Endothelial cell of umbilical vein (primary cell): Measurements from ENCODE around the gene CRYGN. TPM values are rescaled to one million over a fixed set of nuclear protein-coding genes. Genes with fewer than 3 reads are reported as not detected.

Experiments used
- BruUV-seq: library from RNA; stranded (reverse); fragments of 400-500 nt; replicated peaks from 2 replicates; lab custom pipeline; 2021; lab: Mats Ljungman, UMichigan
- CTCF ChIA-PET: fragments of 300-600, 350-600 bp; sonication (Branson Sonifier 250); formaldehyde crosslinking; loops from one replicate; lab custom pipeline; 2021; ENCODE audit warnings: antibody characterized with exemption, inconsistent platforms; lab: Charles Lee
- POLR2A ChIA-PET: fragments of 300-600, 350-600 bp; sonication (Branson Sonifier 250); formaldehyde crosslinking; loops from one replicate; lab custom pipeline; 2021; ENCODE audit warnings: antibody characterized with exemption, inconsistent platforms; lab: Charles Lee
- DNase-seq: peaks from one replicate; pipeline ENCODE4 v3.0.0-alpha.2; 2011; ENCODE audit warnings: low read depth, low spot score
- FAIRE-seq: peaks from 2 replicates; lab custom pipeline; 2011; peaks lifted over from hg19 to GRCh38; lab: Jason Lieb, UNC
- H2AFZ ChIP-seq: 2 replicates; pipeline ENCODE4 v1.6.0; 2012; ENCODE audit warnings: low read depth, low read length, control low read depth, inconsistent platforms
- H3K27ac ChIP-seq: 2 replicates; pipeline ENCODE4 v1.5.1; 2011; ENCODE audit warnings: low read depth, mild to moderate bottlenecking, control low read depth, low read length, moderate library complexity; ENCODE audit not compliant: insufficient read depth
- H3K27me3 ChIP-seq, 2 experiments: 2 replicates each; pipeline versions ENCODE4 v1.6.0 to v1.6.1; 2011; ENCODE audit warnings: low read length in 2 of 2, mixed read lengths in 1 of 2; ENCODE audit not compliant: control insufficient read depth in 2 of 2, insufficient read depth in 2 of 2
- H3K36me3 ChIP-seq, 2 experiments: 2 replicates in 1 of 2; 3 replicates in 1 of 2; pipeline ENCODE4 v1.5.1; 2011; ENCODE audit warnings: low read length in 2 of 2, mild to moderate bottlenecking in 1 of 2, moderate library complexity in 1 of 2; ENCODE audit not compliant: control insufficient read depth in 2 of 2, insufficient read depth in 2 of 2; ENCODE audit errors: extremely low read depth in 1 of 2
- H3K4me1 ChIP-seq: 3 replicates; pipeline ENCODE4 v1.5.1; 2011; ENCODE audit warnings: mild to moderate bottlenecking, low read length; ENCODE audit not compliant: control insufficient read depth, insufficient read depth; ENCODE audit errors: extremely low read depth
- H3K4me2 ChIP-seq: 2 replicates; pipeline ENCODE4 v1.6.1; 2011; ENCODE audit warnings: low read length, control low read depth, mixed read lengths; ENCODE audit not compliant: insufficient read depth
- H3K4me3 ChIP-seq, 3 experiments: fragments of 200-600 bp in 1 of 3; sonication (generic), shearing (Covaris generic) in 1 of 3; replicated peaks in 1 of 3; 2 replicates each; pipeline ENCODE4 v1.5.1; 2011 to 2016; ENCODE audit warnings: control low read depth in 3 of 3, low read length in 3 of 3, mild to moderate bottlenecking in 2 of 3, inconsistent platforms in 1 of 3, low read depth in 1 of 3, moderate library complexity in 1 of 3; ENCODE audit not compliant: insufficient read depth in 1 of 3
- H3K79me2 ChIP-seq: 2 replicates; pipeline ENCODE4 v1.6.0; 2012; ENCODE audit warnings: low read length, inconsistent platforms; ENCODE audit not compliant: control insufficient read depth, insufficient read depth
- H3K9ac ChIP-seq: replicated peaks from 2 replicates; pipeline ENCODE3; 2011; ENCODE audit warnings: low read length, control low read depth; ENCODE audit not compliant: insufficient read depth; ENCODE audit errors: extremely low read depth
- H3K9me1 ChIP-seq: replicated peaks from 3 replicates; pipeline ENCODE4 v1.6.0; 2011; ENCODE audit warnings: mild to moderate bottlenecking, low read length; ENCODE audit not compliant: control insufficient read depth, insufficient read depth; ENCODE audit errors: extremely low read depth
- H3K9me3 ChIP-seq: replicated peaks from 2 replicates; pipeline ENCODE4 v1.5.1; 2012; ENCODE audit warnings: low read length, inconsistent platforms; ENCODE audit not compliant: control insufficient read depth, insufficient read depth
- H4K20me1 ChIP-seq: replicated peaks from 2 replicates; pipeline ENCODE3; 2011; ENCODE audit warnings: mild to moderate bottlenecking, low read length; ENCODE audit not compliant: control insufficient read depth, insufficient read depth; ENCODE audit errors: extremely low read depth
- CTCF ChIP-seq, 2 donors: IDR thresholded peaks; 1 replicate in 1 of 2; 2 replicates in 1 of 2; pipeline ENCODE4 v1.5.1; 2011; ENCODE audit warnings: low read length in 2 of 2, mild to moderate bottlenecking in 2 of 2, moderate library complexity in 2 of 2, control low read depth in 1 of 2, inconsistent platforms in 1 of 2, low read depth in 1 of 2; ENCODE audit not compliant: insufficient read depth in 1 of 2; ENCODE audit errors: extremely low read depth in 1 of 2
- FOS ChIP-seq: IDR thresholded peaks from 2 replicates; pipeline ENCODE4 v1.6.1; 2011; ENCODE audit warnings: mild to moderate bottlenecking, low read length, moderate library complexity, borderline replicate concordance; ENCODE audit not compliant: insufficient read depth
- GATA2 ChIP-seq: IDR thresholded peaks from 2 replicates; pipeline ENCODE4 v1.7.0; 2011; ENCODE audit warnings: low read depth, mild to moderate bottlenecking, moderate library complexity, mixed read lengths, low read length; ENCODE audit not compliant: insufficient read length, insufficient read depth
- MYC ChIP-seq: IDR thresholded peaks from one replicate; pipeline ENCODE4 v1.6.1; 2011; ENCODE audit warnings: mild to moderate bottlenecking, low read depth, low read length
- POLR2A ChIP-seq: IDR thresholded peaks from 2 replicates; pipeline ENCODE4 v1.6.1; 2012; ENCODE audit warnings: low read depth, mild to moderate bottlenecking, control low read depth, low read length
- dilution Hi-C: fragments of 300-500 bp; cut with MboI; formaldehyde crosslinking; loops from one replicate; pipeline ENCODE4 v1.15.0; 2019; ENCODE audit warnings: low sequenced_read_pairs; ENCODE audit not compliant: extremely low pct_ligation_motif_present
- intact Hi-C: fragments of 100-400 bp; cut with micrococcal nuclease; formaldehyde crosslinking; loops from one replicate; pipeline ENCODE4 v1.10.0; 2022
- polyA plus RNA-seq, 4 experiments: library from polyadenylated mRNA; depleted of rRNA in 3 of 4; stranded (reverse) in 3 of 4; unstranded in 1 of 4; fragments of >200 nt; gene quantifications; 2 replicates each; pipeline versions ENCODE4 v1.2.1 to v1.2.3, GENCODE V29; 2011 to 2012; ENCODE audit warnings: missing spikeins in 1 of 4
- total RNA-seq: library from RNA; stranded (reverse); gene quantifications from 2 replicates; pipeline ENCODE4 v1.2.3, GENCODE V29; 2021

CRYGN gene
- total and polyA plus RNA-seq, 2 donors (not counting 3 experiments of a cell fraction or from before 2014, with no cell fraction given), result not detected

- TF ChIP-seq POLR2A, result no peak
- no peak for TF ChIP-seq MYC
- no peak for TF ChIP-seq GATA2
- TF ChIP-seq FOS, result no peak
- Histone ChIP-seq H4K20me1 (no peaks in the 10 kb centered on the region), H2AFZ (no peak overlapping the region), H3K36me3 (no peaks in the 10 kb centered on the region), H3K27me3 (no peaks in the 10 kb centered on the region), H3K4me3 (no peak overlapping the region), H3K9me1 (no peaks in the 10 kb centered on the region), H3K27ac (no peak overlapping the region), H3K4me2 (no peak overlapping the region), H3K9me3 (no peaks in the 10 kb centered on the region), H3K4me1 (no peaks in the 10 kb centered on the region), H3K79me2 (no peaks in the 10 kb centered on the region), H3K9ac (no peak overlapping the region)
- intact Hi-C loops (no loop called here), dilution Hi-C loops (no loop called here)
- DNase-seq (no peak), FAIRE-seq (no peak)
- ChIA-PET POLR2A (no interaction called here), CTCF (no interaction called here)
- no TSS peak for BruUV-seq
These were observed 8.1 kb downstream of the CRYGN start for GRCh38 chr7:151431768-151432311.

- dilution Hi-C loops, result no loop called here
- no peak for FAIRE-seq
- POLR2A ChIA-PET, result no interaction called here
- no peaks in the 10 kb centered on the region for H3K79me2 ChIP-seq
- no peak overlapping the region for H3K27ac ChIP-seq
- no peaks in the 10 kb centered on the region for H4K20me1 ChIP-seq
- no peaks in the 10 kb centered on the region for H3K27me3 ChIP-seq
- H2AFZ ChIP-seq, result no peak overlapping the region
- no peak overlapping the region for H3K4me3 ChIP-seq
- H3K9ac ChIP-seq, result no peak overlapping the region
- no peak for TF ChIP-seq CTCF (IDR thresholded peaks at IDR 0.05; ENCODE audit: extremely low read depth in 1 of 2, insufficient read depth in 1 of 2, low read depth in 1 of 2, low read length in 2 of 2)
- intact Hi-C loops, result no loop called here
- BruUV-seq, result no TSS peak
- DNase-seq, result no peak
- no peak overlapping the region for H3K4me2 ChIP-seq
- no peaks in the 10 kb centered on the region for H3K9me1 ChIP-seq
- H3K36me3 ChIP-seq, result no peaks in the 10 kb centered on the region
- CTCF ChIA-PET, result no interaction called here
- H3K4me1 ChIP-seq, result no peaks in the 10 kb centered on the region
- no peaks in the 10 kb centered on the region for H3K9me3 ChIP-seq
These were observed 8.6 kb downstream of the CRYGN start for GRCh38 chr7:151431281-151431767.
